ENCODE results near the gene ATG9B.

ATG9B gene

DNA sequence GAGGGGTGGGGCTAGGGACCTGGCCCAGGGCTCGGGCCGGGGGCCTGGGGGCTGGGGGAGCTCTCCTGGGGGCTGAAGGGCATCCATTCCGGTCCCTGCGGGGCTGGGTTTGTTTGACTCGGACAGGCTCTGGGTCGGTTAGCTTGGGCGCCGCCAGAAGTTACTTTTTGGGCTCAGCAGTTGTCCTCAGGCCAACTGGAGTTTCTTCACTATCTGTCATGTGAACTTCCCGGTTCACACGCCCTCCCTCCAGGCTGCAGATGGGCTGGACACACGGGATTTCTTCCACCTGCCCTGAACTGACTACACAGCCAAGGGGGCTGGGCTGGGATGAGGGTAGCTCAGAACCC, 38.9 kb upstream of the ATG9B start:
- no peak overlapping the region for H3K27ac ChIP-seq (replicated peaks)
- DNase-seq (ENCODE audit: low read depth in 1 of 2, low spot score in 1 of 2) = no peak
- no peak overlapping the region for H3K4me3 ChIP-seq (replicated peaks; ENCODE audit: insufficient read depth, low read length)
- TF ChIP-seq POLR2AphosphoS5 (IDR thresholded peaks at IDR 0.05; ENCODE audit: low read depth) = no peak
- TF ChIP-seq GABPA (IDR thresholded peaks at IDR 0.05; ENCODE audit: low read depth) = no peak
- no peak for TF ChIP-seq CTCF (IDR thresholded peaks at IDR 0.05; ENCODE audit: insufficient read depth, low read length)
- no peak for TF ChIP-seq SPI1 (IDR thresholded peaks at IDR 0.05; ENCODE audit: borderline replicate concordance, low read depth)
- no peak for TF ChIP-seq REST (IDR thresholded peaks at IDR 0.05; ENCODE audit: insufficient replicate concordance, low read depth)
- H3K27me3 ChIP-seq (ENCODE audit: insufficient read depth, poor library complexity, severe bottlenecking) = no peaks in the 10 kb centered on the region

DNA sequence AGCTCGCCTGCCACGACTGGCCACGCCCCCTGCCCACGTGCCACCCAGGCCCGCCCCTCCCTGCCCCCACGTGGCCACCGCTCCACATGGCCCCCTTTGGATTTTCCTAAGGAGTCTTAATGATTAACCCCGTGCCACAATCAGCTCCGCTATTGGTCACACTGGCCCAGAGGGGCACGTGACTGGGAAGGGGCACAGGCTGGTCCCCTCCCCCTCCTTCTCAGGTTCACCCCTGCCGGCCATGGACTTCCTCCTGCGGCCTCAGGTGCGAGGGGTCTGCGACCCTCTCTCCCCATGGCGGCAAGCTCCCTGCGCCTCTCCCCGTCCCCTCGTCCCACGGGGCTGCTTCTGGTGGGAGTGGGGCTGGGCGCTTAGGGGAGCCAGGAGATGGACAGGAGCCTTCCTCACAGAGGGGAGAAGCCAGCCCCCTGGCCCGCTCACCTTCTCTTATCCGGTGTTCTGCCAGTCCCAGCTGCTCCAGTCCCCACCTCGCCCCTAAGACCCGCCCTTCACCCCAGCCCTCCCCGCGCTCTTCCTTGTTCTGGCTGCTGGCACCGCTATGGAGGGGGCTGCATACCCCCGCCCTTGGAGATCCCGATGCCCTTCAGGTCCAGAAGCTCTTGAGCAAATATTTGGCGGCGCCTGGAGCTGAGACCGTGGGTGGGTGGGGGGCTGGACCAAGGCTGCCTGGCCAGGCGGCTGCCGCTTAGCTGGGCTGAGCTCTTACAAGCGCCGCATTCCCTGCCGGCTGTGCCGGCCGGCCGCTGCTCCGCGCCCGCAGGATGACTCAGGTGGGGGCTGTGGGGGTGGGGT, 38.3 kb upstream of the ATG9B start:
- Histone ChIP-seq H3K4me3 (replicated peaks; ENCODE audit: insufficient read depth, low read length) (no peak overlapping the region), H3K27ac (replicated peaks) (no peak overlapping the region), H3K27me3 (ENCODE audit: insufficient read depth, poor library complexity, severe bottlenecking) (no peaks in the 10 kb centered on the region)
- TF ChIP-seq GABPA (IDR thresholded peaks at IDR 0.05; ENCODE audit: low read depth) = no peak
- TF ChIP-seq REST (IDR thresholded peaks at IDR 0.05; ENCODE audit: insufficient replicate concordance, low read depth) = no peak
- TF ChIP-seq SPI1 (IDR thresholded peaks at IDR 0.05; ENCODE audit: borderline replicate concordance, low read depth) = no peak
- TF ChIP-seq POLR2AphosphoS5 (IDR thresholded peaks at IDR 0.05; ENCODE audit: low read depth) = no peak
- TF ChIP-seq CTCF (IDR thresholded peaks at IDR 0.05; ENCODE audit: insufficient read depth, low read length) = no peak
- DNase-seq (ENCODE audit: low read depth in 1 of 2, low spot score in 1 of 2) = no peak

DNA sequence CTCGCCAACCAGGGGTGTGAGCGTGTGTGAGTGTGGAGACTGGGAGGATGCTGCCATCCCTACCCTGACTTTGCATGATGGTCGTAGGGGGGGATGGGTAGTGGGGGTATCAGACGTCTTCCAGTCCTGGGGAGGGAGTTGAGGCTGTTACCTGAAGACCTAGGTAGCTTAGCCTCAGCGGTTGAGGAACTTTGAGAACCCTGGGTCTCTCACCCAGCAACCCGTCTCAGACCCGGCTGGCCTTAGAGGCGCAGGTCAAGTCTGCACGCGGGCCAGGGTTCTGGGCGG, 37.8 kb upstream of the ATG9B start:
- H3K27me3 ChIP-seq (ENCODE audit: insufficient read depth, poor library complexity, severe bottlenecking) = no peaks in the 10 kb centered on the region
- no peak overlapping the region for H3K27ac ChIP-seq (replicated peaks)
- no peak for TF ChIP-seq SPI1 (IDR thresholded peaks at IDR 0.05; ENCODE audit: borderline replicate concordance, low read depth)
- H3K4me3 ChIP-seq (replicated peaks; ENCODE audit: insufficient read depth, low read length) = no peak overlapping the region
- DNase-seq (ENCODE audit: low read depth in 1 of 2, low spot score in 1 of 2) = no peak

GRCh38 chr7:151061213-151062110, 37.2 kb upstream of the ATG9B start:
- TF ChIP-seq GABPA (IDR thresholded peaks at IDR 0.05; ENCODE audit: low read depth) = no peak
- TF ChIP-seq SPI1 (IDR thresholded peaks at IDR 0.05; ENCODE audit: borderline replicate concordance, low read depth) = no peak
- no peak for TF ChIP-seq CTCF (IDR thresholded peaks at IDR 0.05; ENCODE audit: insufficient read depth, low read length)
- no peak for TF ChIP-seq POLR2AphosphoS5 (IDR thresholded peaks at IDR 0.05; ENCODE audit: low read depth)
- TF ChIP-seq REST (IDR thresholded peaks at IDR 0.05; ENCODE audit: insufficient replicate concordance, low read depth) = no peak
- no peak for DNase-seq (ENCODE audit: low read depth in 1 of 2, low spot score in 1 of 2)
- H3K27me3 ChIP-seq (ENCODE audit: insufficient read depth, poor library complexity, severe bottlenecking) = no peaks in the 10 kb centered on the region
- H3K4me3 ChIP-seq (replicated peaks; ENCODE audit: insufficient read depth, low read length) = no peak overlapping the region
- no peak overlapping the region for H3K27ac ChIP-seq (replicated peaks)

Data from HL-60 (cell line).